Measurements from ENCODE around the gene IQCE. TPM values are rescaled to one million over a fixed set of nuclear protein-coding genes. Genes with fewer than 3 reads are reported as not detected.

The IQCE gene
- polyA plus RNA-seq, 1 donor, result 5.4 TPM

GRCh38 chr7:2646680-2647571 lies 88.1 kb downstream of the IQCE start:
- DNase-seq (ENCODE audit: low read depth), result no peak

DNA sequence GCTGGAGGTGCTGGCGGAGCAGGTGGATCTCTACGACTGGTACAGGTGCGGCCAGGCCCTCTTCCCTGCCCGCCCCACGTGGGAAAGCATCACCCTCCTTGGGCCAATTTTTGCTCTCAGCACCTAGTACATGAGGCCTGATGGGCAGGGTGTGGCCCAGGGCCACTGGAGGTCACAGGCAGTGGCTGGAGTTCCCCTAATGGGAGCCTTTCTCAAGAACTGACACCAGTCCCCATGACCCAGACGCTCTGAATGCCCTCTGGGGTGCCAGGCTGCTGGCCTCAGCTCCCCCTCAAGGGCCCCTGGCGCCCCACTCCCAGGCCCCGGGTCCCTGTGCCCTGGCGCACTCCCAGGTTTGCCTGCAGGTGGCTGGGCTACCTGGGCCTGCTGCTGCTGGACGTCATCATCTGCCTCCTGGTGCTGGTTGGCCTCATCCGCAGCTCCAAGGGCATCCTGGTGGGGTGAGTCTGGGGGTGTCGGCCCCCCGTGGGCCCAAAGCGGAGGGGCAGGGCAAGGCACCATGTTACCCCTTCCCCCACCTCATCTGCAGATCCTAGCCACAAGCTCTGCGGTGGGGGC lies 88.9 kb downstream of the IQCE start:
- DNase-seq (ENCODE audit: low read depth), result no peak

- DNase-seq (ENCODE audit: low read depth), result no peak
Observed at GRCh38 chr7:2649139-2649838, 90.5 kb downstream of the IQCE start.

DNA sequence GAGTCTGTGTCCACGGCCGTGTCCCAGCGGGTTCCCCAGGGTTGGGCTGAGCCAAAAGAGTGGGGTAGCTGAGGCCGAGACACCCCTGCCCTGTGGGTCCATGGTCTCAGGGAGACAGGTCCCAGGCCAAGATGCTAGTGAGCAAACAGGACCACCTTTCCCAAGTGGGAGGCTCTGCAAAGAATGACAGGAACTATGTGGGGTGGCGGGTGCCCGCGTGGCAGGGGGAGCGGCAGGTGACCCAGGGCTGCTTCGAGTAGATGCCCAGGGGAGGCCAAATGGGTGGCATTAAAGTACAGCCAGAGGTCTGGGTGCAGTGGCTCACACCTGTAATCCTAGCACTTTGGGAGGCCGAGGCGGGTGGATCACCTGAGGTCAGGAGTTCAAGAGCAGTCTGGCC lies 91.2 kb downstream of the IQCE start:
- no peak for DNase-seq (ENCODE audit: low read depth)

GRCh38 chr7:2650451-2650850 lies 91.7 kb downstream of the IQCE start:
- DNase-seq (ENCODE audit: low read depth), result no peak

DNA sequence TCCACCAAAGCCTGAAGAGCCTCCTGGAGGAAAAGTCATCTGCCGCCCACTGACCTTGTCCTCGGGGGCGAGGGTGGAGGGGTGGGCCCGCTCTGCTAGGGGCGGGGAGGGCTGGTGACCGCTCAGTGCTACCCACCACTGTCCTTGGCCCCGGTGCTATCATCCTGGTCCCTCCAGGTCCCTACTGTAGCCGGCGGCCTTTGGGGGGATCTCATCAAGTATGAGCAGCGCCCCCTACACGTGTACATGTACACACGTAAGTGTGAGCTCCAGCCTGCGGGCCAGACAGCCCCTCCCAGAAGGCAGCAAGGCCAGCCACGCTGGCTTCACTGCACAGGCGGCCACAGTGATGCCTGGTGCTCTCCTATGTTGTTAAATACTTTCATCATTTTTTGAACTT lies 92.6 kb downstream of the IQCE start:
- DNase-seq (ENCODE audit: low read depth), result no peak

DNA sequence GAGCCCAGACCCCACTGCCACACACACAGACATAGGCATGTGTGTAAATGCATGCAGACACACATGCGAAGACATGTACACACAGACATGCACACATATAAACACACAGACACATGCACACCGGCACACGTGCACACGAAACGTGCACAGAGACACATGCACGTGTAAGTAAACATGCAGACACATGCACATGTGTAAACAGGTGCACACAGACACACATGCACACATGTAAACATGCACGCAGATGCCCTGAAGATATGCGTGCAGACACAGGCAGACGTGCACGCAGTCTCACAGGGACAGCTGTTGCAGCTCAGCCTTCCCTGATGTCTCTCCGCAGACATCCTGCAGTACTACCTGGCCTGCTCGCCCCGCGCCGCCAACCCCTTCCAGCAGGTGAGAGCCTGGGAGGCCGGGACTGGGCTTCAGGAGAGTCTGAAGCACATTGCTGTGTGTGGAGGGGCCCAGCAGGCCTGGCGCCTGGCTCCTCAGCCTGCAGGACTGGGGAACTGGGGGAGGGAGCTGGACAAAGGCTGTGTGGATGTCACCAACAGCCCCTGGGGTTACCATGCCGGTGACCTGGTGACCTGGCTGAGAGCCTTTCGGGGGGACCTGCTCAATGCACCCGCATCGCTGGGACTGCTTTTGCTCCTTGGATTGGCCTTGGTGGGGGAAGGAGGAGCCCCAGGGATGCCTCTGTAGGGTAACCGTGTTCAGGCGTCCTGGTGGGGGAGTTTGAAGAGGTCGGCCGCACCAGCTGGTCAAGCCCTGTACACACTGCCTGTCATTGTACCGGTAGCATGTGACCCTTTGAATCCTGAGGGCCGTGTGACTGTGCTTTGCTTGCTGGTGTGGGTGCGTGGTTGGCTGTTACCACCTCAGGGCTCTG lies 93.3 kb downstream of the IQCE start:
- no peak for DNase-seq (ENCODE audit: low read depth)

GRCh38 chr7:2652736-2653060 lies 93.9 kb downstream of the IQCE start:
- DNase-seq (ENCODE audit: low read depth), result no peak

DNA sequence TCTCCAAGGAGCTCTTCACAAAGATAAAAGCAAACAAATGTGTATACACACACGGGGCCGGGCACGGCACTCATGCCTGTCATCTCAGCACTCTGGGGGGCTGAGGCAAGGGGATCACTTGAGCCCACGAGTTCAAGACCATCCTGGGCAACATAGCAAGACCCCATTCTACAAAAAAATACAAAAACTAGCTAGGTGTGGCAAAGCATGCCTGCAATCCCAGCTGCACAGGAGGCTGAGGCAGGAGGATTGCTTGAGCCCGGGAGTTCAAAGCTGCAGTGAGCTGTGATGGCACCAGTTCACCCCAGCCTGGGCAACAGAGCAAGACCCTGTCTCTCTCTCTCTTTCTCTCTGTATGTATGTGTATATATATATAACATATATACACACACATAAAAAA lies 95.3 kb downstream of the IQCE start:
- no peak for DNase-seq (ENCODE audit: low read depth)

DNA sequence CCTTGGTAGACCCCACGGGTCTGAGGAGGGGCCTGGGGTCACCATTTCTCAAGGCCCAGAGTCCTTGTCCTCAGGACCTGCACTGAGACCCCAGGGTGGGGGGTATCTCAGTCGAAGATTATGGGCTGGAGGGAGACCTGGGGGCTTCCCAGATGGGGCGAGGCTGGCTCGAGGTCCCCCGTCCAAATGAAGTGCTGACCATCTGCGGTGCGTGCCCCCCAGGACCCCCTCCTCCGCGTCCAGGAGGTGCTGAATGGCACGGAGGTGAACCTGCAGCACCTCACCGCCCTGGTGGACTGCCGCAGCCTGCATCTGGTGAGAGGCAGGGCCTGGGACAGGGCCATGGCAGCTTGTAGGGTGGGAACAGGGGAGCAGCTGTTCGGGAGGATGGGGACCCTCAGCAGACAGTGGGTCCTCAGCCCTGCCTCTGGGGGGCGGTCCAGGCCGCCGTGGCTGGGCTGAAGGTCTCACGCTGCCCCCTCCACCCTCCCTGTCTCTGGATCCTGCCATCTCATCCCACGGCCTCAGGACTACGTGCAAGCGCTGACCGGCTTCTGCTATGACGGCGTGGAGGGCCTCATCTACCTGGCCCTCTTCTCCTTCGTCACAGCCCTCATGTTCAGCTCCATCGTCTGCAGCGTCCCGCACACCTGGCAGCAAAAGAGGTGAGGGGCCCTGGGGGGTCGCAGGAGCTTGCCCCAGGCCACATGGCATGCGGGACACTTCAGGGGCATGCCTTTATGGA lies 97.3 kb downstream of the IQCE start:
- no peak for DNase-seq (ENCODE audit: low read depth)

DNA sequence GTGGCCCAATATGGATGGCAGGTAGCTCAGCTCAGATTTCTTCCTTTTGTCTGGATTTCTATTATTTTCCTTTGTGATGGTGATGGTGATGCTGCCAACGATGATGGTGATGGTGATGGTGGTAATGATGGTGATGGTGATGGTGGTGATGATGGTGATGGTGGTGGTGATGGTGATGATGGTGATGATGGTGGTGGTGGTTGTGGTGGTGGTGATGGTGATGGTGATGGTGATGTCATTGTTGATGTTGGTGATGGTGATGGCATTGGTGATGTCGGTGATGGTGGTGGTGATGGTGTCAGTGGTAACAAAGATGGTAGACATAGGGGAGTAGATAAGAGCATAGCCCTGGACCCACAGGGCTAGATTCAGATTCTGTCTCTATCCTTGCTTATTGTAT lies 98.4 kb downstream of the IQCE start:
- DNase-seq (ENCODE audit: low read depth), result no peak

GRCh38 chr7:2657920-2658671 lies 99.3 kb downstream of the IQCE start:
- no peak for DNase-seq (ENCODE audit: low read depth)

- DNase-seq (ENCODE audit: low read depth), result no peak
Observed at GRCh38 chr7:2658941-2659340, 100.2 kb downstream of the IQCE start.

DNA sequence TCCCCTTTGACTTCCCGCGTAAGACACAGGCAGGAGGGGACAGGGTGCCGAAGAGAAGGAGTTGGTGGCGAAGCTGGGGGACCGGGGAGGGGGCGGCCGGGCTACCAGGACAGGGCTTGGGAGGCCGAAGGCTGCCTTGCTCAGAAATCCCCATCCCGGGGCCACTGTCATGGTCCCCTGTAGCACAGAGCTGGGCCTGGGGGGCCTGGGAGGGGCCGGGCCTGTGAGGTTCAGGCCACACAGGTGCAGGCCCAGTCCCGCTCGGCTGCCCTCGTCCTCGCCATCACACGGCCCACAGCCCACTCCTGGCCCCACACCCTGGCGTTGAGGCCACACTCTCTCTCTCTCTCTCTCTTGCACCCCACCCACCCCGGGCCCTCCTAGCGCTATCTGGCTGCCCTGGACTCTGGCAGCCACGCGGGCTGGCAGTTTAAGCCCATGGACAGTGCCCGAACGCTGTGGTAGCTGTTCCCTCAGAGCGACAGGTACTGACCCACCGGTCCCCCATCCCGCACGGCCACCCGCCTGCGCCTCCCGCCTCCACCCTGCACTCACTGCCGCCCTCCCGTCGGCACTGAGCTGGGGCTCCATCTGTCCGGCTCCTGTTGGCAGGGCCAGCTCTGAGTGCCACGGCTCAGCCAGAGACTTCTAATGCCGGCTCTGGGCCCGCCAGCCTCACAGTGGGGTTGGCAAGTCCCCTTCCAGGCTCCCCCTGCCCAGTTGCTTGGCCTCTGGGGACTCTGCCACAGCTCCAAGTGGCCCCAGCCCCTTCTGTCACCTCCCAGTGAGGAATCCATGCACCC lies 101.0 kb downstream of the IQCE start:
- no peak for DNase-seq (ENCODE audit: low read depth)

GRCh38 chr7:2660359-2661095 lies 101.7 kb downstream of the IQCE start:
- no peak for DNase-seq (ENCODE audit: low read depth)

- DNase-seq (ENCODE audit: low read depth), result no peak
Observed at GRCh38 chr7:2661096-2661449, 102.3 kb downstream of the IQCE start.

DNA sequence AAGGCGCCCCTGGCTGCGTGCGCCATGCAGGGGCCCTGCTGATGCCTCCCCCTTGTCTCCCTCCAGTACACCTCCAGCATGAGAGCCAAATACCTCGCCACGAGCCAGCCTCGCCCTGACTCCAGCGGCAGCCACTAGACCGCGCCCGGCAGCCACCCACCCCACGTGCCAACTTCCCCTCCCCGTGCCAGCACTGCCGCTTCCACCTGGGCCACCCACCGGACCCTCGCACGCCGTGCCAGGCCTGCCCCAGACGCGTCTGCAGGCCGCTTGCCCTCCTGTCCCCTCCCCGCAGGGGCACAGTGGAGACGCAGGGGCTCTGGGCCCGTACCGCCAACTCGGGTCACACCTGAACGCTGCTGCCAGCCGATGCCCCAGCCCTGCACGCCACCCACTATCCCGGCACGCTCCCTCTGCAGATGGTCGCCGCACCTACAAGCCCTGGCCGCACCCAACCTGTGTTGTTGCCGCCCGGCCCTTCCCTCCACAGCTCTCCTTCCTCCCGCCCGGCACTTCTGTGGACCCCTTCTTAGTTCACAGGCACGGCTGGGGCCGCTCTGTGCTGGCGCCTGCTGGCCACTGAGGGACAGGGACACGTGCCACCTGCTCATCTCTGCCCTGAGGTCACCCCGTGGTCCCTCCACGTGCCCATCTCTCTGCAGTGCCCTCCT lies 103.0 kb downstream of the IQCE start:
- DNase-seq (ENCODE audit: low read depth), result no peak

Measured in forelimb muscle (tissue), 1 donor.